K562 (cell line): ENCODE results near the gene ZNF121. TPM values are rescaled to one million over a fixed set of nuclear protein-coding genes. Genes with fewer than 3 reads are reported as not detected.
A peak's percentile ranks its signal among the peaks of the same experiment; 100 is the strongest.

Experiments used
- ARNT ChIP-seq, 2 experiments: fragments of 450-650 bp; IDR thresholded peaks; 2 replicates each; pipeline ENCODE4 v1.6.1; 2016; ENCODE audit warnings: mild to moderate bottlenecking in 1 of 2
- FOXM1 ChIP-seq, 2 experiments: fragments of 450-650 bp in 1 of 2; sonication (generic) in 1 of 2; formaldehyde crosslinking in 1 of 2; IDR thresholded peaks; 2 replicates each; pipeline versions ENCODE4 v1.6.1 to v1.9.0; 2017 to 2022; ENCODE audit warnings: low read depth in 2 of 2, mild to moderate bottlenecking in 2 of 2, missing genetic modification reagents in 1 of 2, moderate library complexity in 1 of 2
- MXD1 ChIP-seq: fragments of 250-450 bp; sonication (Bioruptor Pico); IDR thresholded peaks from 2 replicates; pipeline ENCODE4 v1.8.0; 2021; ENCODE audit warnings: borderline replicate concordance, mild to moderate bottlenecking, moderate library complexity; ENCODE audit not compliant: poor library complexity, severe bottlenecking
- PHTF2 ChIP-seq: fragments of 250-450 bp; sonication (Bioruptor Pico); IDR thresholded peaks from 2 replicates; pipeline ENCODE4 v1.5.0; 2021; ENCODE audit warnings: mild to moderate bottlenecking
- POLR2AphosphoS2 ChIP-seq: IDR thresholded peaks from 2 replicates; pipeline ENCODE4 v1.6.1; 2012; ENCODE audit warnings: low read length, improper control_type of control experiment
- PTRF ChIP-seq: fragments of 450-650 bp; IDR thresholded peaks from 2 replicates; pipeline ENCODE4 v1.6.1; 2016; ENCODE audit warnings: mild to moderate bottlenecking, missing genetic modification characterization, missing compliant biosample characterization
- RBM14 ChIP-seq: fragments of 200-400 bp; formaldehyde crosslinking; IDR thresholded peaks from 2 replicates; pipeline ENCODE4 v1.6.1; 2018; ENCODE audit warnings: low read depth, mild to moderate bottlenecking, low read length, moderate library complexity, borderline replicate concordance; ENCODE audit not compliant: insufficient read depth
- RBM25 ChIP-seq: fragments of 200-400 bp; formaldehyde crosslinking; IDR thresholded peaks from 2 replicates; pipeline ENCODE4 v1.6.1; 2018; ENCODE audit warnings: low read length, low read depth, moderate library complexity; ENCODE audit not compliant: severe bottlenecking
- RBM39 ChIP-seq: fragments of 200-400 bp; formaldehyde crosslinking; optimal IDR thresholded peaks from 2 replicates; pipeline ENCODE3; 2018; ENCODE audit warnings: low read depth, low read length
- SMARCA4 ChIP-seq: fragments of 450-650 bp; IDR thresholded peaks from 2 replicates; pipeline ENCODE4 v1.6.1; 2016
- TAL1 ChIP-seq: fragments of 450-650 bp; IDR thresholded peaks from 2 replicates; pipeline ENCODE4 v1.6.1; 2016; ENCODE audit warnings: mild to moderate bottlenecking
- USF1 ChIP-seq: sonication (generic); formaldehyde crosslinking; IDR thresholded peaks from 2 replicates; pipeline ENCODE4 v1.9.0; 2022; ENCODE audit warnings: mild to moderate bottlenecking, missing genetic modification reagents
- ZBED1 ChIP-seq: IDR thresholded peaks from 2 replicates; pipeline ENCODE4 v1.6.1; 2014
- ZBTB12 ChIP-seq: fragments of 250-450 bp; sonication (Bioruptor Pico); IDR thresholded peaks from 2 replicates; pipeline ENCODE4 v1.4.0; 2020
- ZKSCAN3 ChIP-seq: fragments of 250-450 bp; sonication (Bioruptor Pico); IDR thresholded peaks from 2 replicates; pipeline ENCODE4 v1.4.0; 2020
- ZKSCAN8 ChIP-seq: fragments of 200-800 bp; sonication (Bioruptor generic); IDR thresholded peaks from 2 replicates; pipeline ENCODE4 v1.6.1; 2016; ENCODE audit warnings: missing genetic modification characterization, missing compliant biosample characterization
- ZNF140 ChIP-seq: fragments of 250-450 bp; sonication (Bioruptor Pico); IDR thresholded peaks from 2 replicates; pipeline ENCODE4 v1.8.0; 2021; ENCODE audit warnings: moderate library complexity, mild to moderate bottlenecking, inconsistent platforms
- ZNF184 ChIP-seq: sonication (generic); formaldehyde crosslinking; IDR thresholded peaks from 2 replicates; pipeline ENCODE4 v1.5.0; 2020; ENCODE audit warnings: missing genetic modification reagents
- ZNF639 ChIP-seq, 2 experiments: fragments of 200-800 bp in 1 of 2; sonication (Bioruptor generic) in 1 of 2; sonication (generic) in 1 of 2; formaldehyde crosslinking in 1 of 2; IDR thresholded peaks in 1 of 2; conservative IDR thresholded peaks in 1 of 2; 2 replicates each; pipeline versions ENCODE4 v1.5.0 to v1.6.1; 2016 to 2020; ENCODE audit warnings: missing compliant biosample characterization in 1 of 2, missing genetic modification characterization in 1 of 2, missing genetic modification reagents in 1 of 2
- polyA plus RNA-seq, 8 experiments: library from polyadenylated mRNA; depleted of rRNA in 4 of 8; stranded (reverse) in 5 of 8; unstranded in 3 of 8; fragments of >200 nt; fragmentation: Nextera tagmentation in 2 of 8; fragmentation: Illumina TruSeq in 1 of 8; extraction: Ambion mirVana in 2 of 8; extraction: Trizol in 1 of 8; gene quantifications; 2 replicates each; pipeline versions ENCODE4 v1.2.1 to v1.2.3, GENCODE V29; 2011 to 2014; ENCODE audit warnings: inconsistent platforms in 1 of 8, missing spikeins in 1 of 8
- total RNA-seq, 7 experiments: library from RNA; depleted of rRNA in 6 of 7; stranded (reverse); fragments of >200 nt in 6 of 7; fragmentation: Illumina TruSeq in 2 of 7; extraction: Trizol in 2 of 7; gene quantifications; 2 replicates each; pipeline versions ENCODE4 v1.2.1 to v1.2.3, GENCODE V29; 2011 to 2021; ENCODE audit warnings: low replicate concordance in 1 of 7
- TF ChIP-seq, protein P1 (sequence below): fragments of 450-650 bp; conservative IDR thresholded peaks from 2 replicates; pipeline ENCODE4 v1.6.1; 2016; ENCODE audit warnings: missing genetic modification characterization, low read depth, mild to moderate bottlenecking, missing compliant biosample characterization, moderate library complexity
- TF ChIP-seq, protein P2 (sequence below): sonication (generic); formaldehyde crosslinking; IDR thresholded peaks from 2 replicates; pipeline ENCODE4 v1.8.1; 2023; ENCODE audit warnings: mild to moderate bottlenecking, missing genetic modification reagents, moderate library complexity

Gene ZNF121
- total and polyA plus RNA-seq, 9 of the 15 experiments (the other 6 are each of a cell fraction or from before 2014, with no cell fraction given): 14.6 to 115 (median 33.4) TPM

DNA sequence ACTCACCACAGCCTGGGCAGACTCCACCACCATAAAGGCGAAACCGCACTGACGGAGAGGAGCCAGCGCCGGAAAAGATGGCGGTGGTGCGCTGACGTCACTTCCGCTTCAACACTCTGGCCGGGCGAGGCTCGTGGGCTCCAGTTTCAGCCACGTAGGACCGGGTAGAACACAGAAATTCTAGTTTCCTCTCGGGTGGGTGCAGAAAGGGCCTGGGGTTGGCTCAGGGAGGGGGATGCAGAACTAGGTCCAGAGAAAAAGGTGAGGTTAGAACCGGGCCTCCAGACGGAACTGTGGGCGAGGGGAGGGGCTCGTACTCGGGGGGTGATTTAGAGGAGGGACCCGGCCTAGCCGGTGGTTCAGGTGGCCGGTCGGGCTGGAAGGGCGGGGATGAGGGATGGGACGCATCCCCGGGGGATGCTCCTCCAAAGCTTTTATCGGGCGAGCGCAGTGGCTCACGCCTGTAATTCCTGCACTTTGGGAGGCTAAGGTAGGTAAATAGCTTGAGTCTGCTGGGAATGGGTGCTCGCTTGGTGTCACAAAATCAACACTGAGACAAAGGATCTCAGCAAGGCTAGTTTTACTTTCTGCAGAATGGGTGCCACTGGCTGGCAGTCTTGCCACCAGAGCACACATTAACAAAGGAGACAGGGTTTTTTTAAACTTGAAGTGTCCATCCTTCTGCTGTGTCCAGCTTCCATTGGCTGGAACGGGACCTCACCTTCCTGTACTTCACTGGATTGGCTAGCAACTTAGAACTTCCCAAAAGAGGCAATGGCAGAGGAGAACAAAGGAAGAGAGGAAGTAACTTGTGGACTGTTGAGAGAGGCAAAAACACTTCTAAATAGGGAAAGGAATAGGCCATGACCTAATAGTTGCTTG, 37.1 kb upstream of the ZNF121 start, which contains the start of gene ZNF561 (continued):
- TF ChIP-seq RBM39 (no peak), ZKSCAN3 (CRISPR knock-in tag) (no peak), PTRF (no peak), RBM25 (no peak), RBM14 (no peak), ARNT (IDR thresholded peaks at IDR 0.05) (peak; percentile 70 to 87; a peak in 3 of 4 replicates), USF1 (CRISPR knock-in tag) (0 out of 2 replicates have a peak, but pooled peaks have one; percentile 14), FOXM1 (IDR thresholded peaks at IDR 0.05; ENCODE audit: low read depth) (peak; percentile 76; the same call in 1 of the 2 replicates), FOXM1 (CRISPR knock-in tag; IDR thresholded peaks at IDR 0.05; ENCODE audit: low read depth) (no peak), PHTF2 (CRISPR knock-in tag) (no peak), ZNF140 (no peak), SMARCA4 (no peak), ZBTB12 (CRISPR knock-in tag) (no peak; the same call in none of the 2 replicates), ZBED1 (0 out of 2 replicates have a peak, but pooled peaks have one; percentile 28), ZNF184 (CRISPR knock-in tag) (no peak), MXD1 (no peak), TAL1 (peak; percentile 35), ZNF639 (CRISPR knock-in tag; conservative IDR thresholded peaks at IDR 0.05 in 1 of 2, IDR thresholded peaks at IDR 0.05 in 1 of 2) (no peak; a peak in 1 of 4 replicates), POLR2AphosphoS2 (no peak), ZKSCAN8 (CRISPR knock-in tag) (no peak)
- TF ChIP-seq, protein P1, sequence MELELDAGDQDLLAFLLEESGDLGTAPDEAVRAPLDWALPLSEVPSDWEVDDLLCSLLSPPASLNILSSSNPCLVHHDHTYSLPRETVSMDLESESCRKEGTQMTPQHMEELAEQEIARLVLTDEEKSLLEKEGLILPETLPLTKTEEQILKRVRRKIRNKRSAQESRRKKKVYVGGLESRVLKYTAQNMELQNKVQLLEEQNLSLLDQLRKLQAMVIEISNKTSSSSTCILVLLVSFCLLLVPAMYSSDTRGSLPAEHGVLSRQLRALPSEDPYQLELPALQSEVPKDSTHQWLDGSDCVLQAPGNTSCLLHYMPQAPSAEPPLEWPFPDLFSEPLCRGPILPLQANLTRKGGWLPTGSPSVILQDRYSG (tag): 0 out of 2 replicates have a peak, but pooled peaks have one; percentile 68
- TF ChIP-seq, protein P2, sequence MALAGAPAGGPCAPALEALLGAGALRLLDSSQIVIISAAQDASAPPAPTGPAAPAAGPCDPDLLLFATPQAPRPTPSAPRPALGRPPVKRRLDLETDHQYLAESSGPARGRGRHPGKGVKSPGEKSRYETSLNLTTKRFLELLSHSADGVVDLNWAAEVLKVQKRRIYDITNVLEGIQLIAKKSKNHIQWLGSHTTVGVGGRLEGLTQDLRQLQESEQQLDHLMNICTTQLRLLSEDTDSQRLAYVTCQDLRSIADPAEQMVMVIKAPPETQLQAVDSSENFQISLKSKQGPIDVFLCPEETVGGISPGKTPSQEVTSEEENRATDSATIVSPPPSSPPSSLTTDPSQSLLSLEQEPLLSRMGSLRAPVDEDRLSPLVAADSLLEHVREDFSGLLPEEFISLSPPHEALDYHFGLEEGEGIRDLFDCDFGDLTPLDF (CRISPR knock-in tag): no peak
